H1 (cell line): ENCODE data around the gene EYA2. TPM values are rescaled to one million over a fixed set of nuclear protein-coding genes. Genes with fewer than 3 reads are reported as not detected.

Experiments used
- MAFK ChIP-seq: IDR thresholded peaks from 2 replicates; pipeline ENCODE4 v1.6.1; 2012; ENCODE audit warnings: low read depth, mild to moderate bottlenecking, improper control_type of control experiment, low read length
- SIX5 ChIP-seq: IDR thresholded peaks from 2 replicates; pipeline ENCODE4 v1.6.1; 2011; ENCODE audit warnings: mild to moderate bottlenecking, low read depth, low read length
- polyA plus RNA-seq, 7 experiments: library from polyadenylated mRNA; depleted of rRNA in 3 of 7; stranded (reverse) in 5 of 7; unstranded in 2 of 7; fragments of >200 nt in 5 of 7; fragments of 200-250 nt in 2 of 7; gene quantifications; 1 replicate in 5 of 7; 2 replicates in 1 of 7; 4 replicates in 1 of 7; pipeline versions ENCODE4 v1.2.1 to v1.2.3, GENCODE V29; 2011 to 2013; ENCODE audit warnings: missing spikeins in 2 of 7, mixed read lengths in 2 of 7
- total RNA-seq: library from RNA; stranded (reverse); fragmentation: NEBNext Ultra II Directional; extraction: Animal tissue kit (Norgen Biotek cat#: 25700); gene quantifications from 2 replicates; pipeline ENCODE4 v1.2.1, GENCODE V29; 2021

Gene EYA2
- total and polyA plus RNA-seq, 2 of the 8 experiments (the other 6 are each of a cell fraction or from before 2014, with no cell fraction given): 1.6 to 1.7 TPM

DNA sequence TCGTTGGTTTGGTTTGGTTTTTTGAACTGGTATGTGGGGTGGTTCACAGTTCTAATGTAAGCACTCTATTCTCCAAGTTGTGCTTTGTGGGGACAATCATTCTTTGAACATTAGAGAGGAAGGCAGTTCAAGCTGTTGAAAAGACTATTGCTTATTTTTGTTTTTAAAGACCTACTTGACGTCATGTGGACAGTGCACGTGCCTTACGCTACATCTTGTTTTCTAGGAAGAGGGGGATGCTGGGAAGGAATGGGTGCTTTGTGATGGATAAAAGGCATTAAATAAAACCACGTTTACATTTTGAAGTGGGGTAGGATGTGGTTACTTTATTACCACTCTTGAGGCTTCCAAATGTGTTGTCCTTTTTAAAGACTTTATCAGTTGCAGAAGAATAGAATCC is 293.9 kb downstream of the EYA2 start (continued):
- TF ChIP-seq MAFK: no peak
- TF ChIP-seq SIX5: no peak
